Ishikawa (cell line): ENCODE results near the gene PTPRD.

Experiments used
- NFIC ChIP-seq: IDR thresholded peaks from 2 replicates; pipeline ENCODE4 v1.6.1; 2012
- TAF1 ChIP-seq: IDR thresholded peaks from 2 replicates; pipeline ENCODE4 v1.6.1; 2012; ENCODE audit warnings: low read depth, mild to moderate bottlenecking

DNA sequence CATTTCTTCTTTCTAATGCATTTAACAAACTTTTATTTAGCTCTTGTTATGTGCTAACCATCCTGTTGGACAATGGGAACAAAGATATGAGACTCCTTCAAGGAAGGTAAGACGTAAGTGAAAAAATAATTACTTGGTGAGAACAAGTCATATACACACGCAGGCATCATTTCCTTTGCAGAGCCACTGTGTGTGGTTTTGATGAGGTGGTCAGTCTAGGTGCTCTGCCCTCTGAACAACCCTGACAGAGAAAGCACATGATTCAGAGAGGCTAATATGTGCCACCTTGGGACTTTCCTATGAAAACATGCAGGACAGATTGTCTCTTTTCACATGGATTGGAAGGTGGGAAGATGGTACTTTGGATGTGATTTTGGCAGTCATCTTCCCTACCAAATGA is 1650.7 kb downstream of the PTPRD start:
- TF ChIP-seq NFIC (no peak), TAF1 (no peak)
